ENCODE results near the gene TMEM202.

GRCh38 chr15:72372361-72372760 lies 25.7 kb upstream of the TMEM202 start:
- TF ChIP-seq TAF1 (IDR thresholded peaks at IDR 0.05; ENCODE audit: low read depth, low read length): no peak
- no peak for TF ChIP-seq POLR2AphosphoS5 (IDR thresholded peaks at IDR 0.05; ENCODE audit: low read depth, low read length)
- no peak for TF ChIP-seq POLR2A (IDR thresholded peaks at IDR 0.05; ENCODE audit: low read depth, low read length)
- TF ChIP-seq SPI1 (IDR thresholded peaks at IDR 0.05; ENCODE audit: low read depth, low read length): no peak
- TF ChIP-seq POU2F2 (IDR thresholded peaks at IDR 0.05; ENCODE audit: low read depth, low read length): no peak

Data from GM12891 (cell line).